ENCODE measurements around the gene POLD2. TPM values are rescaled to one million over a fixed set of nuclear protein-coding genes. Genes with fewer than 3 reads are reported as not detected.

The POLD2 gene
- total RNA-seq, 1 donor from 2014 or later = 103 TPM

GRCh38 chr7:44084701-44085100 lies 38.6 kb downstream of the POLD2 start:
- H3K4me3 ChIP-seq (ENCODE audit: low read depth, low read length) = no peak overlapping the region
- DNase-seq (ENCODE audit: low read depth) (no peak), FAIRE-seq (no peak)
- peaks cover 9% of the 10 kb centered on the region for H3K36me3 ChIP-seq (ENCODE audit: control insufficient read depth, insufficient read depth, low read length)
- TF ChIP-seq, protein P1, sequence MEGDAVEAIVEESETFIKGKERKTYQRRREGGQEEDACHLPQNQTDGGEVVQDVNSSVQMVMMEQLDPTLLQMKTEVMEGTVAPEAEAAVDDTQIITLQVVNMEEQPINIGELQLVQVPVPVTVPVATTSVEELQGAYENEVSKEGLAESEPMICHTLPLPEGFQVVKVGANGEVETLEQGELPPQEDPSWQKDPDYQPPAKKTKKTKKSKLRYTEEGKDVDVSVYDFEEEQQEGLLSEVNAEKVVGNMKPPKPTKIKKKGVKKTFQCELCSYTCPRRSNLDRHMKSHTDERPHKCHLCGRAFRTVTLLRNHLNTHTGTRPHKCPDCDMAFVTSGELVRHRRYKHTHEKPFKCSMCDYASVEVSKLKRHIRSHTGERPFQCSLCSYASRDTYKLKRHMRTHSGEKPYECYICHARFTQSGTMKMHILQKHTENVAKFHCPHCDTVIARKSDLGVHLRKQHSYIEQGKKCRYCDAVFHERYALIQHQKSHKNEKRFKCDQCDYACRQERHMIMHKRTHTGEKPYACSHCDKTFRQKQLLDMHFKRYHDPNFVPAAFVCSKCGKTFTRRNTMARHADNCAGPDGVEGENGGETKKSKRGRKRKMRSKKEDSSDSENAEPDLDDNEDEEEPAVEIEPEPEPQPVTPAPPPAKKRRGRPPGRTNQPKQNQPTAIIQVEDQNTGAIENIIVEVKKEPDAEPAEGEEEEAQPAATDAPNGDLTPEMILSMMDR (IDR thresholded peaks at IDR 0.05; ENCODE audit: insufficient read depth, low read length, severe bottlenecking) = no peak
- no peaks in the 10 kb centered on the region for H3K27me3 ChIP-seq (ENCODE audit: control insufficient read depth, insufficient read depth, low read length)

DNA sequence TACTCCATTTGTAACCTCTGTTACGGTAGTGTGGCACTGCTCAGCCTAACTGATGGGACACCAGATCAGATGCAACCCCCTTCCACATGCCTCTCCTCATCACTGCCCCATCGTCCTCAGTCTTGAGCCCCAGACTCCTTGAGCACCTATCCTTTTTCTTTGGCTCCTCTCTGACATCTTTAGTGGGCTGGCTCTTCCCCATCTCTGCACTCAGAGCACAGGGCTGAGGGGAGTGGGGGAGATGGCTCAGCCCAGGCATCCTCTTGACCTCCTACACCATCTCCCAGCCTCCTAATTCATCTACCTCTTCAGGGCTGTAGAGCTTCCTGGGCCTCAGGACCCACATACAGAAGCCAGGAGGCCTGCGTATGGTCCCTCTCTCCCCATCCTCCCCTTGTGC lies 39.6 kb downstream of the POLD2 start:
- TF ChIP-seq, protein P1 (IDR thresholded peaks at IDR 0.05; ENCODE audit: insufficient read depth, low read length, severe bottlenecking) = no peak
- peaks cover 12% of the 10 kb centered on the region for H3K36me3 ChIP-seq (ENCODE audit: control insufficient read depth, insufficient read depth, low read length)
- no peaks in the 10 kb centered on the region for H3K27me3 ChIP-seq (ENCODE audit: control insufficient read depth, insufficient read depth, low read length)
- FAIRE-seq = no peak
- H3K4me3 ChIP-seq (ENCODE audit: low read depth, low read length) = no peak overlapping the region
- DNase-seq (ENCODE audit: low read depth) = no peak

GRCh38 chr7:44082541-44083207 lies 40.7 kb downstream of the POLD2 start:
- peak; percentile 93 for DNase-seq (ENCODE audit: low read depth)
- no peak for FAIRE-seq
- Histone ChIP-seq H3K36me3 (ENCODE audit: control insufficient read depth, insufficient read depth, low read length) (peaks cover 14% of the 10 kb centered on the region), H3K4me3 (ENCODE audit: low read depth, low read length) (peak overlapping the region; percentile 80), H3K27me3 (ENCODE audit: control insufficient read depth, insufficient read depth, low read length) (no peaks in the 10 kb centered on the region)
- TF ChIP-seq, protein P1 (IDR thresholded peaks at IDR 0.05; ENCODE audit: insufficient read depth, low read length, severe bottlenecking) = no peak

DNA sequence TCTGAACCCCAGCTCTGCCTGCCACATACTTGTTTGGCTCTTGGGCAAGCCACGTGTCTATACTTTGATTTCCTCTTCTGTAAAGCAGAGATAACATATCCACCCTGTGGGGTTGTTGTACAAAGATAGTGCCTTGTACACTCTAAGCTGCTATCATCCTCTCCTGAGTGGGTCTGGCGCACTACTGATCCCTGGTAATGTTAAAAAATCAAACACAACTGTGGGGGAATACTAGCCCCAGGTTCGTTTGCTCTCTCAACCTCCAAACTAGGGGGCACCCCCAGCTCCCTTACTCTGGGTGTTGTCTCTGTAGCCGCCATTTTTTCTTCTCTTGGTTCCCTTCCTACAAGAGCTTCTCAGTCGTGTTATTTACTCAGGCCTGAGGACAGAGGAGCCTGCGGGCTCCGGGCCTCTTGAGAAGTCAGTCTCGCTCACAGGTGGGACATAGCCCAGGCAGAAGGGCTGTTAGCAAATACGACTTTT lies 42.0 kb downstream of the POLD2 start:
- peak overlapping the region; percentile 80 for H3K4me3 ChIP-seq (ENCODE audit: low read depth, low read length)
- peaks cover 14% of the 10 kb centered on the region for H3K36me3 ChIP-seq (ENCODE audit: control insufficient read depth, insufficient read depth, low read length)
- FAIRE-seq = no peak

GRCh38 chr7:44080686-44081265 lies 42.6 kb downstream of the POLD2 start:
- Histone ChIP-seq H3K27me3 (ENCODE audit: control insufficient read depth, insufficient read depth, low read length) (no peaks in the 10 kb centered on the region), H3K36me3 (ENCODE audit: control insufficient read depth, insufficient read depth, low read length) (peaks cover 18% of the 10 kb centered on the region), H3K4me3 (ENCODE audit: low read depth, low read length) (no peak overlapping the region)
- TF ChIP-seq, protein P1 (IDR thresholded peaks at IDR 0.05; ENCODE audit: insufficient read depth, low read length, severe bottlenecking) = no peak
- no peak for FAIRE-seq
- DNase-seq (ENCODE audit: low read depth) = no peak

More for the DNA sequence above, 42.0 kb downstream of the POLD2 start:
- H3K27me3 ChIP-seq (ENCODE audit: control insufficient read depth, insufficient read depth, low read length) = no peaks in the 10 kb centered on the region
- TF ChIP-seq, protein P1 (IDR thresholded peaks at IDR 0.05; ENCODE audit: insufficient read depth, low read length, severe bottlenecking) = no peak
- no peak for DNase-seq (ENCODE audit: low read depth)

All from bronchial epithelial cell (primary cell).